Renal cortex interstitium (tissue), 11 donors: ENCODE data around the gene GPER1. TPM values are rescaled to one million over a fixed set of nuclear protein-coding genes. Genes with fewer than 3 reads are reported as not detected.
"Not testable (repeated sequence)": the region's sequence is repeated elsewhere in the genome, so short reads cannot be mapped to it uniquely, and the experiment has no call there.

ENCODE experiments used
- DNase-seq, 11 donors: peaks; one replicate each; pipeline ENCODE4 v3.0.0-alpha.2; 2013; ENCODE audit warnings: low read depth in 9 of 11, low spot score in 4 of 11; ENCODE audit errors: extremely low read depth in 1 of 11
- polyA plus RNA-seq, 3 donors: library from polyadenylated mRNA; unstranded; fragments of 120-200 nt; gene quantifications; one replicate each; pipeline ENCODE4 v1.2.1, GENCODE V29; 2013; ENCODE audit not compliant: insufficient read length in 3 of 3

The GPER1 gene
- polyA plus RNA-seq, 3 donors = 4.9 to 6.5 (median 6.1) TPM

- peak in 9 of 11 donors; percentile 55 to 65 (median 61) for DNase-seq
Observed at GRCh38 chr7:1123715-1124114, 35.8 kb downstream of the GPER1 start.

- DNase-seq = no peak
Observed at GRCh38 chr7:1124164-1124563, 36.3 kb downstream of the GPER1 start.

GRCh38 chr7:1124816-1125602 lies 37.1 kb downstream of the GPER1 start:
- no peak for DNase-seq

GRCh38 chr7:1125603-1125969 lies 37.7 kb downstream of the GPER1 start:
- no peak for DNase-seq

- no peak for DNase-seq
Observed at GRCh38 chr7:1127001-1127400, 39.1 kb downstream of the GPER1 start.

GRCh38 chr7:1129431-1129830 lies 41.5 kb downstream of the GPER1 start:
- no peak for DNase-seq

- DNase-seq = no peak
Observed at GRCh38 chr7:1130021-1130990, 42.4 kb downstream of the GPER1 start.

- DNase-seq = no peak
Observed at GRCh38 chr7:1131471-1132265, 43.8 kb downstream of the GPER1 start.

GRCh38 chr7:1134951-1135350 lies 47.0 kb downstream of the GPER1 start:
- no peak for DNase-seq

GRCh38 chr7:1136841-1137516 lies 49.1 kb downstream of the GPER1 start:
- DNase-seq = no peak

GRCh38 chr7:1137517-1138167 lies 49.7 kb downstream of the GPER1 start:
- no peak for DNase-seq

- no peak for DNase-seq
Observed at GRCh38 chr7:1140476-1141104, 52.7 kb downstream of the GPER1 start.

- no peak for DNase-seq
Observed at GRCh38 chr7:1141651-1142050, 53.7 kb downstream of the GPER1 start.

GRCh38 chr7:1142051-1142635 lies 54.2 kb downstream of the GPER1 start:
- no peak for DNase-seq

GRCh38 chr7:1143031-1143430 lies 55.1 kb downstream of the GPER1 start:
- not testable (repeated sequence) for DNase-seq
